Panc1 (cell line): ENCODE data around the gene CEBPA.

Experiments used
- POLR2AphosphoS5 ChIP-seq: IDR thresholded peaks from 2 replicates; pipeline ENCODE4 v1.6.1; 2012; ENCODE audit warnings: mild to moderate bottlenecking, low read depth, low read length, moderate library complexity
- SIN3A ChIP-seq: IDR thresholded peaks from 2 replicates; pipeline ENCODE4 v1.6.1; 2012; ENCODE audit warnings: low read depth, mild to moderate bottlenecking, low read length, moderate library complexity, borderline replicate concordance; ENCODE audit not compliant: insufficient read depth
- TF ChIP-seq, protein P1 (sequence below): fragments of 450-650 bp; IDR thresholded peaks from 2 replicates; pipeline ENCODE4 v1.5.1; 2017; ENCODE audit warnings: mild to moderate bottlenecking
- TF ChIP-seq, protein P2 (sequence below), 2 experiments: IDR thresholded peaks; 2 replicates each; pipeline ENCODE4 v1.6.1; 2011 to 2012; ENCODE audit warnings: low read depth in 2 of 2, control low read depth in 1 of 2, low read length in 1 of 2, mild to moderate bottlenecking in 1 of 2, moderate library complexity in 1 of 2; ENCODE audit not compliant: insufficient read depth in 1 of 2

DNA sequence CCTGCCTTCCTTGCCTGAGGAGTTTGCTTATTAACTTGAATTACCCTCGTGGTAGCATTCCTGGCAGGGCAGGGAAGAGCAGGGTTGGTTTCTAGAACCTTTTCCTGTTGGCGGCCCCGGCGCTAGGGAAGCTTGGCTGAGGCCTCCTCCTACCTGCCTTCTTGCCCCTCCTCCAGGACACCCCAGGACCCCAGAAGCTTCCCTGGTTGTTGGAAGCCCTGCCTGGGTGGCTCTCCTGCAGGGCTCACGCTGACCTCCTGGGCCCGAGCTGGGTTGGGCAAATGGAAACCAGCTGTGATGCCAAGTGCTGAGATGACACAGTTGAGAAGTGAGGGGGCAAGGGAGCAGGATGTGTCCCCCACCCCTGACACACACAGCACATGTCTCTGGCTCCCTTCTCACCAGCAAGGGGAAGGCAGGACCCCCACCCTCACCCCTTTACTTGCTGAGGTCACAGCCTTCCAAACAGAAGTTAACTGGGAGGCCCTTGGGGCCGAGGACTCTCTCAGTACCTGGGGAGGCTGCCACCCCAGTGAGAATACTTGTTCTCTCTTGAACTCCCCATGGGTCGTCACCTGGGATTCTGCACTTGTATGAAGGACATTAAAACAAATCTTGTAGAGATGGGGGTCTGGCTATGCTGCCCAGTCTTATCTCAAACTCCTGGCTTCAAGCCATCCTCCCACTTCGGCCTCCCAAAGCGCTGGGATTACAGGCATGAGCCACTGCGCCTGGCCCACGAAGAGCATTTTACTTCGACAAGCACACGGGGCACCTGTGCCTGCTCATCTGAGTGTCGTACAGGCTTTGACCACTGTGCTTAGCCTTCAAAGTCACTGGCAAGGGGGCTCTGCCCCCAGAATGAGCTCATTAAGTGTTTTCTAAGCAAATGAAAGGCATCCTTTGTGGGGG is 10.5 kb downstream of the CEBPA start:
- no peak for TF ChIP-seq POLR2AphosphoS5
- TF ChIP-seq SIN3A = no peak
- TF ChIP-seq, protein P1, sequence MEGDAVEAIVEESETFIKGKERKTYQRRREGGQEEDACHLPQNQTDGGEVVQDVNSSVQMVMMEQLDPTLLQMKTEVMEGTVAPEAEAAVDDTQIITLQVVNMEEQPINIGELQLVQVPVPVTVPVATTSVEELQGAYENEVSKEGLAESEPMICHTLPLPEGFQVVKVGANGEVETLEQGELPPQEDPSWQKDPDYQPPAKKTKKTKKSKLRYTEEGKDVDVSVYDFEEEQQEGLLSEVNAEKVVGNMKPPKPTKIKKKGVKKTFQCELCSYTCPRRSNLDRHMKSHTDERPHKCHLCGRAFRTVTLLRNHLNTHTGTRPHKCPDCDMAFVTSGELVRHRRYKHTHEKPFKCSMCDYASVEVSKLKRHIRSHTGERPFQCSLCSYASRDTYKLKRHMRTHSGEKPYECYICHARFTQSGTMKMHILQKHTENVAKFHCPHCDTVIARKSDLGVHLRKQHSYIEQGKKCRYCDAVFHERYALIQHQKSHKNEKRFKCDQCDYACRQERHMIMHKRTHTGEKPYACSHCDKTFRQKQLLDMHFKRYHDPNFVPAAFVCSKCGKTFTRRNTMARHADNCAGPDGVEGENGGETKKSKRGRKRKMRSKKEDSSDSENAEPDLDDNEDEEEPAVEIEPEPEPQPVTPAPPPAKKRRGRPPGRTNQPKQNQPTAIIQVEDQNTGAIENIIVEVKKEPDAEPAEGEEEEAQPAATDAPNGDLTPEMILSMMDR = no peak
- TF ChIP-seq, protein P2, sequence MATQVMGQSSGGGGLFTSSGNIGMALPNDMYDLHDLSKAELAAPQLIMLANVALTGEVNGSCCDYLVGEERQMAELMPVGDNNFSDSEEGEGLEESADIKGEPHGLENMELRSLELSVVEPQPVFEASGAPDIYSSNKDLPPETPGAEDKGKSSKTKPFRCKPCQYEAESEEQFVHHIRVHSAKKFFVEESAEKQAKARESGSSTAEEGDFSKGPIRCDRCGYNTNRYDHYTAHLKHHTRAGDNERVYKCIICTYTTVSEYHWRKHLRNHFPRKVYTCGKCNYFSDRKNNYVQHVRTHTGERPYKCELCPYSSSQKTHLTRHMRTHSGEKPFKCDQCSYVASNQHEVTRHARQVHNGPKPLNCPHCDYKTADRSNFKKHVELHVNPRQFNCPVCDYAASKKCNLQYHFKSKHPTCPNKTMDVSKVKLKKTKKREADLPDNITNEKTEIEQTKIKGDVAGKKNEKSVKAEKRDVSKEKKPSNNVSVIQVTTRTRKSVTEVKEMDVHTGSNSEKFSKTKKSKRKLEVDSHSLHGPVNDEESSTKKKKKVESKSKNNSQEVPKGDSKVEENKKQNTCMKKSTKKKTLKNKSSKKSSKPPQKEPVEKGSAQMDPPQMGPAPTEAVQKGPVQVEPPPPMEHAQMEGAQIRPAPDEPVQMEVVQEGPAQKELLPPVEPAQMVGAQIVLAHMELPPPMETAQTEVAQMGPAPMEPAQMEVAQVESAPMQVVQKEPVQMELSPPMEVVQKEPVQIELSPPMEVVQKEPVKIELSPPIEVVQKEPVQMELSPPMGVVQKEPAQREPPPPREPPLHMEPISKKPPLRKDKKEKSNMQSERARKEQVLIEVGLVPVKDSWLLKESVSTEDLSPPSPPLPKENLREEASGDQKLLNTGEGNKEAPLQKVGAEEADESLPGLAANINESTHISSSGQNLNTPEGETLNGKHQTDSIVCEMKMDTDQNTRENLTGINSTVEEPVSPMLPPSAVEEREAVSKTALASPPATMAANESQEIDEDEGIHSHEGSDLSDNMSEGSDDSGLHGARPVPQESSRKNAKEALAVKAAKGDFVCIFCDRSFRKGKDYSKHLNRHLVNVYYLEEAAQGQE (IDR thresholded peaks at IDR 0.05; ENCODE audit: insufficient read depth in 1 of 2, low read depth in 2 of 2, low read length in 1 of 2) = no peak
